T-cell (primary cell): Measurements from ENCODE around the gene ACTL7B. TPM values are rescaled to one million over a fixed set of nuclear protein-coding genes. Genes with fewer than 3 reads are reported as not detected.

ENCODE experiments used
- ATAC-seq, 4 experiments: fragments of 200-7000 bp in 3 of 4; fragments of 150-1000 bp in 1 of 4; cut with Tn5 transposase; replicated peaks in 1 of 4; 1 replicate in 3 of 4; 2 replicates in 1 of 4; pipeline ENCODE4 v1.10.0; 2021; ENCODE audit warnings: moderate library complexity in 3 of 4, mild to moderate bottlenecking in 2 of 4, moderate number of reproducible peaks in 1 of 4
- CTCF ChIA-PET, 2 donors: fragments of 300-600 bp; sonication (Branson Sonifier 250); formaldehyde crosslinking; loops; one replicate each; lab custom pipeline; 2022; ENCODE audit warnings: antibody characterized with exemption in 2 of 2; lab: Charles Lee
- POLR2A ChIA-PET, 2 donors: fragments of 300-600 bp; sonication (Branson Sonifier 250); formaldehyde crosslinking; loops; one replicate each; lab custom pipeline; 2022; ENCODE audit warnings: antibody characterized with exemption in 2 of 2; lab: Charles Lee
- DNase-seq, 35 experiments: peaks; one replicate each; pipeline versions ENCODE4 v3.0.0 to v3.0.0-alpha.2; 2013 to 2023
- H3K27ac ChIP-seq: one replicate; pipeline ENCODE4 v1.5.1; 2013; ENCODE audit warnings: low read length
- H3K27me3 ChIP-seq, 2 experiments: replicated peaks in 1 of 2; 1 replicate in 1 of 2; 2 replicates in 1 of 2; pipeline versions ENCODE4 v1.6.1 to v1.7.0; 2013; ENCODE audit warnings: low read length in 1 of 2, mixed read lengths in 1 of 2; ENCODE audit not compliant: control insufficient read depth in 2 of 2, insufficient read depth in 2 of 2; ENCODE audit errors: extremely low read depth in 1 of 2
- H3K36me3 ChIP-seq, 2 donors: 1 replicate in 1 of 2; 2 replicates in 1 of 2; pipeline versions ENCODE4 v1.6.1 to v1.7.0; 2013; ENCODE audit warnings: low read length in 1 of 2; ENCODE audit not compliant: control insufficient read depth in 2 of 2, insufficient read depth in 1 of 2; ENCODE audit errors: extremely low read depth in 1 of 2
- H3K4me1 ChIP-seq, 2 experiments: 1 replicate in 1 of 2; 2 replicates in 1 of 2; pipeline versions ENCODE4 v1.6.1 to v1.7.0; 2013; ENCODE audit warnings: low read length in 2 of 2, mixed read lengths in 1 of 2; ENCODE audit not compliant: insufficient read depth in 2 of 2, control insufficient read depth in 1 of 2; ENCODE audit errors: extremely low read depth in 1 of 2
- H3K4me3 ChIP-seq, 2 donors: 1 replicate in 1 of 2; 2 replicates in 1 of 2; pipeline versions ENCODE4 v1.5.1 to v1.7.0; 2013; ENCODE audit warnings: mild to moderate bottlenecking in 2 of 2, low read length in 1 of 2, moderate library complexity in 1 of 2; ENCODE audit not compliant: control insufficient read depth in 1 of 2; ENCODE audit errors: extremely low read depth in 1 of 2
- H3K9me3 ChIP-seq: 2 replicates; pipeline ENCODE4 v1.7.0; 2013
- H3K27ac Mint-ChIP-seq, 2 donors: one replicate each; pipeline ENCODE4 v1.8.0; 2020 to 2021; ENCODE audit warnings: mild to moderate bottlenecking in 2 of 2, mixed read lengths in 2 of 2
- H3K27me3 Mint-ChIP-seq, 2 donors: one replicate each; pipeline ENCODE4 v1.8.0; 2021 to 2022; ENCODE audit warnings: mixed read lengths in 2 of 2
- H3K36me3 Mint-ChIP-seq: one replicate; pipeline ENCODE4 v1.8.0; 2021; ENCODE audit warnings: mixed read lengths
- H3K4me1 Mint-ChIP-seq, 3 donors: one replicate each; pipeline ENCODE4 v1.8.0; 2020 to 2022; ENCODE audit warnings: mixed read lengths in 3 of 3, mild to moderate bottlenecking in 1 of 3
- H3K4me3 Mint-ChIP-seq, 3 donors: one replicate each; pipeline ENCODE4 v1.8.0; 2020 to 2022; ENCODE audit warnings: mild to moderate bottlenecking in 3 of 3, mixed read lengths in 3 of 3, moderate library complexity in 3 of 3
- H3K9me3 Mint-ChIP-seq, 3 donors: one replicate each; pipeline ENCODE4 v1.8.0; 2020 to 2022; ENCODE audit warnings: mixed read lengths in 3 of 3
- WGBS: methylation state at CpG from one replicate; pipeline ENCODE4 v1.1.5; 2013; ENCODE audit warnings: missing lambda C conversion rate; ENCODE audit not compliant: insufficient coverage; 5-methylcytosine and 5-hydroxymethylcytosine counted together
- total RNA-seq, 35 experiments: library from RNA in 6 of 35; stranded (reverse) in 6 of 35; fragments of 120-200 nt in 1 of 35; gene quantifications; one replicate each; pipeline versions ENCODE4 v1.2.1 to v1.2.4 and lab custom pipeline; 2013 to 2026

Gene ACTL7B
- total RNA-seq, 5 donors from 2014 or later (not counting 1 experiment from before 2014, with no cell fraction given): 0.10 to 0.22 (median 0.19) TPM; not detected in 2

DNA sequence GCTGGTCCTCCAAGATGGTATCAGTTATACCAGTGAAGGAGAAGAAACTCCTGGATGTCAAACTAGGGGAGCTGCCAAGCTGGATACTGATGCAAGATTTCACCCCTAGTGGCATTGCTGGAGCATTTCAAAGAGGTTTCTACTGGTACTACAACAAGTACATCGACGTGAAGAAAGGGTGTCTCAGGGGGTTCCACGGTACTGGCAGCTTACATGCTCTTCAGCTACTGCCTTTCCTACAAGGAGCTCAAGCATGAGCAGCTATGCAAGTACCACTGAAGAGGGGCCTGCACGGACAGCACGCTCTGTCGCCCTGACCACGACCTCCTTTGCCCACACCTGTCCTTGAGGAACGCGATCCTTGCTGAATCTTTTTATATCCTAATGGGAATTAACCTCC is 19.5 kb downstream of the ACTL7B start:
- H3K4me3 Mint-ChIP-seq: no peak overlapping the region
- DNase-seq (no peak), ATAC-seq (no peak)
- POLR2A ChIA-PET: no interaction called here
- peaks cover 3% of the 10 kb centered on the region in 2 donors for H3K27me3 Mint-ChIP-seq
- Histone ChIP-seq H3K27ac (no peak overlapping the region), H3K4me1 (no peaks in the 10 kb centered on the region), H3K9me3 (no peaks in the 10 kb centered on the region), H3K36me3 (no peaks in the 10 kb centered on the region), H3K27me3 (peaks cover 0 to 2% of the 10 kb centered on the region in 2 experiments), H3K4me3 (no peak overlapping the region)
- 80% methylated on average over 3 of the region's 9 CpGs for WGBS
- peaks cover 0 to 2% (median 0%) of the 10 kb centered on the region in 3 donors for H3K9me3 Mint-ChIP-seq
- CTCF ChIA-PET: no interaction called here
- no peak overlapping the region for H3K27ac Mint-ChIP-seq
- H3K4me1 Mint-ChIP-seq: peaks cover 1 to 5% (median 2%) of the 10 kb centered on the region in 3 donors
- H3K36me3 Mint-ChIP-seq: no peaks in the 10 kb centered on the region

DNA sequence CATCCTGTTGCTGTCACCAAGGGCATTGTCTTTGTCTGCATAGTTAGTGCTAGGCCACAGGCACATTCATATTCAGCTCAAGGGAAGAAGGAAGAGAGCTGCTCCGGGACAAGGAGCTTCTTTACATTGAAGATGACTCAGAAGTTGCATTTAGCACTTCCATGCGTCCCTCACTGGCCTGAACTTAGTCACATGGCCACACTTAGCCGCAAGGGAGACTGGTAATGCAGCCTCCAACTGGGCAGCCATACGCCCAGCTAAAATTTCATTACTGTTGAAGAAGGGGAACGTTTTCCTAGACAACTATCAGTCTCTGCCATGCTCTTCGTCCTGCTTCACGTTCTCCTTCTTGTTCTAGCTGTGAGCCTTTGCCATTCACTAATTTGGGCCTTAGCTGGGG is 20.0 kb downstream of the ACTL7B start:
- Histone ChIP-seq H3K4me1 (no peaks in the 10 kb centered on the region), H3K36me3 (no peaks in the 10 kb centered on the region), H3K27ac (no peak overlapping the region), H3K4me3 (no peak overlapping the region), H3K27me3 (peaks cover 0 to 2% of the 10 kb centered on the region in 2 experiments), H3K9me3 (no peaks in the 10 kb centered on the region)
- 84% methylated on average over 7 of the region's 7 CpGs for WGBS
- H3K27me3 Mint-ChIP-seq: peaks cover 3% of the 10 kb centered on the region in 2 donors
- no peak overlapping the region for H3K27ac Mint-ChIP-seq
- peaks cover 0 to 2% (median 0%) of the 10 kb centered on the region in 3 donors for H3K9me3 Mint-ChIP-seq
- ChIA-PET POLR2A (no interaction called here), CTCF (no interaction called here)
- ATAC-seq (no peak), DNase-seq (no peak)
- peaks cover 0 to 5% (median 2%) of the 10 kb centered on the region in 3 donors for H3K4me1 Mint-ChIP-seq
- H3K4me3 Mint-ChIP-seq: no peak overlapping the region
- no peaks in the 10 kb centered on the region for H3K36me3 Mint-ChIP-seq

DNA sequence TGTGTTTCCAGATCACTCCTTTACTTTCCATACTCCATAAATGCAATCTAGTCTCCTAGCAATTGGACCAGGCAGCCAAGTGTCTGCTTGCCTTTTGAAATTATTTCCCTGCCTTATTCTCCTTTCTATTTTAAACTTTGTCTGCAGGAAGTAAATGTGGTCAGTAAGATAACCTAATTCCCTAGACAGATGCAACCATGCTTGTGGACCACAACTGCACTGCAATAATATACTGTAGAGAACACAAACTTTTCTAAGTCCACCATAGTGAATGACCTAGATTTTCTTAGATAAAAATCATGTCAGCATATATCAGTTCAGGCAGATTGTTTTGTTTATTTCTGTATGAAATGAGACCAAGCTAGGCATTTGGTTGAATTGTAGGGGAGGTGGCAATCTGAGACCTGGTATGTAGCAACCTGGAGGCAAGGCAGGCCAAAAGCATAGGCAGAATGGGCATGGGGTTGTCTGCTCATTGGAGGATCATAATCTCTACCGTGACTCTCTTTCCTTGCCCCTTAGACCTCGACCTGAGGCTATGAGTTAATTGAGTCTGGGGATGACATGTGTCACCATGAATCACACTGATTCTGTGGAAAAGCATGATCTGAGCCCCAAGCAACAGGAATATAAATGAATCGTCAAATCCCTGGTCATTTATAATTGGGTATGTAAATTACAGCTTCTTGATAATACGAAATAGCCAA is 20.7 kb downstream of the ACTL7B start:
- Histone ChIP-seq H3K36me3 (no peaks in the 10 kb centered on the region), H3K4me1 (no peaks in the 10 kb centered on the region), H3K27me3 (peaks cover 0 to 2% of the 10 kb centered on the region in 2 experiments), H3K4me3 (no peak overlapping the region), H3K9me3 (no peaks in the 10 kb centered on the region), H3K27ac (no peak overlapping the region)
- WGBS: no CpG with 5 or more reads among the region's 4 CpGs
- ChIA-PET CTCF (no interaction called here), POLR2A (no interaction called here)
- ATAC-seq: no peak
- no peaks in the 10 kb centered on the region for H3K36me3 Mint-ChIP-seq
- no peak overlapping the region for H3K4me3 Mint-ChIP-seq
- peaks cover 0 to 5% (median 2%) of the 10 kb centered on the region in 3 donors for H3K4me1 Mint-ChIP-seq
- no peak for DNase-seq
- peaks cover 3 to 6% of the 10 kb centered on the region in 2 donors for H3K27me3 Mint-ChIP-seq
- no peak overlapping the region for H3K27ac Mint-ChIP-seq
- peaks cover 0 to 2% (median 0%) of the 10 kb centered on the region in 3 donors for H3K9me3 Mint-ChIP-seq

DNA sequence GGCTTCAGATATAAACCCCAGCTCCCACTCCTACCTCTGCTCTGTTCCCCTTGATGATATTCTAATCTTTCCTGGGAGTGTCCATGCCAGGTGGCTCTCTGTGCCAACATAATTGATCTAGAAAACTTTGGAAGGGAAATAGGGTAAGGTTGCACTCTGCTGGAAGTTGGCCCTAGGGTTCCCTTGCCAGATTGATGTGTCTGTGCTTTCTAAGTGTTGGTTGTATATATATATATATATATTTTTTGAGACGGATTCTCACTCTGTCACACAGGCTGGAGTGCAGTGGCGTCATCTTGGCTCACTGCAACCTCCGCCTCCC is 23.6 kb downstream of the ACTL7B start:
- Histone ChIP-seq H3K36me3 (no peaks in the 10 kb centered on the region), H3K27me3 (peaks cover 0 to 2% of the 10 kb centered on the region in 2 experiments), H3K9me3 (no peaks in the 10 kb centered on the region), H3K4me3 (no peak overlapping the region), H3K4me1 (no peaks in the 10 kb centered on the region), H3K27ac (no peak overlapping the region)
- ChIA-PET CTCF (interaction anchor here in 1 of 2 donors (0.6 kb wide), 1 partner anchor 51 kb away, joined by 3 read pairs; no protein-coding TSS in a partner anchor), POLR2A (no interaction called here)
- WGBS: no CpG with 5 or more reads among the region's 3 CpGs
- peaks cover 6 to 8% of the 10 kb centered on the region in 2 donors for H3K27me3 Mint-ChIP-seq
- DNase-seq (no peak), ATAC-seq (no peak)
- H3K27ac Mint-ChIP-seq: no peak overlapping the region
- no peaks in the 10 kb centered on the region for H3K9me3 Mint-ChIP-seq
- peaks cover 0 to 5% (median 2%) of the 10 kb centered on the region in 3 donors for H3K4me1 Mint-ChIP-seq
- H3K36me3 Mint-ChIP-seq: no peaks in the 10 kb centered on the region
- no peak overlapping the region for H3K4me3 Mint-ChIP-seq

- no peak for ATAC-seq
- no peaks in the 10 kb centered on the region for H3K9me3 ChIP-seq
- no peak for DNase-seq
- WGBS: 100% methylated on average over 1 of the region's 1 CpG
- no peaks in the 10 kb centered on the region for H3K36me3 ChIP-seq
- H3K9me3 Mint-ChIP-seq: no peaks in the 10 kb centered on the region
- H3K4me1 Mint-ChIP-seq: peaks cover 0 to 5% (median 2%) of the 10 kb centered on the region in 3 donors
- H3K27me3 ChIP-seq: peaks cover 0 to 2% of the 10 kb centered on the region in 2 experiments
- H3K27ac Mint-ChIP-seq: no peak overlapping the region
- no peak overlapping the region for H3K4me3 Mint-ChIP-seq
- ChIA-PET POLR2A (no interaction called here), CTCF (interaction anchor here in 1 of 2 donors (0.6 kb wide), 1 partner anchor 52 kb away, joined by 3 read pairs; no protein-coding TSS in a partner anchor)
- no peaks in the 10 kb centered on the region for H3K36me3 Mint-ChIP-seq
- no peaks in the 10 kb centered on the region for H3K4me1 ChIP-seq
- H3K4me3 ChIP-seq: no peak overlapping the region
- no peak overlapping the region for H3K27ac ChIP-seq
- H3K27me3 Mint-ChIP-seq: peaks cover 6 to 8% of the 10 kb centered on the region in 2 donors
These were observed 24.1 kb downstream of the ACTL7B start for GRCh38 chr9:108831496-108832178.

- ChIA-PET POLR2A (interaction anchor here in 1 of 2 donors (0.6 kb wide), 1 partner anchor 351 kb away, joined by 7 read pairs; no protein-coding TSS in a partner anchor), CTCF (interaction anchor here in 1 of 2 donors (0.6 kb wide), 1 partner anchor 126 kb away, joined by 9 read pairs; no protein-coding TSS in a partner anchor)
- Histone ChIP-seq H3K9me3 (no peaks in the 10 kb centered on the region), H3K27me3 (no peaks in the 10 kb centered on the region), H3K36me3 (no peaks in the 10 kb centered on the region), H3K4me3 (no peak overlapping the region), H3K27ac (no peak overlapping the region), H3K4me1 (no peaks in the 10 kb centered on the region)
- H3K9me3 Mint-ChIP-seq: no peaks in the 10 kb centered on the region
- H3K27ac Mint-ChIP-seq: no peak overlapping the region
- peaks cover 4 to 8% of the 10 kb centered on the region in 2 donors for H3K27me3 Mint-ChIP-seq
- no peaks in the 10 kb centered on the region for H3K36me3 Mint-ChIP-seq
- DNase-seq: no peak
- ATAC-seq: no peak
- peaks cover 0 to 5% (median 2%) of the 10 kb centered on the region in 3 donors for H3K4me1 Mint-ChIP-seq
- WGBS: no CpG with 5 or more reads among the region's 2 CpGs
- H3K4me3 Mint-ChIP-seq: no peak overlapping the region
These were observed 25.5 kb downstream of the ACTL7B start for GRCh38 chr9:108830272-108830671.
